H9 (cell line): ENCODE measurements around the gene PAK1. TPM values are rescaled to one million over a fixed set of nuclear protein-coding genes. Genes with fewer than 3 reads are reported as not detected.

Experiments
- DNase-seq: peaks from one replicate; pipeline ENCODE4 v3.0.0-alpha.2; 2017
- H2AFZ ChIP-seq: one replicate; pipeline ENCODE4 v1.6.1; 2013; ENCODE audit warnings: mild to moderate bottlenecking, low read length, control low read depth, moderate library complexity
- H2AK5ac ChIP-seq: 2 replicates; pipeline ENCODE4 v1.6.1; 2013; ENCODE audit warnings: low read length, control low read depth, mixed read lengths; ENCODE audit not compliant: insufficient read length
- H2BK120ac ChIP-seq: one replicate; pipeline ENCODE4 v1.6.1; 2013; ENCODE audit warnings: low read depth, mild to moderate bottlenecking, low read length, control low read depth, inconsistent platforms; ENCODE audit not compliant: poor library complexity, severe bottlenecking
- H2BK12ac ChIP-seq: 2 replicates; pipeline ENCODE4 v1.6.1; 2013; ENCODE audit warnings: low read length, control low read depth, mixed read lengths, low read depth; ENCODE audit not compliant: insufficient read length
- H2BK15ac ChIP-seq: 2 replicates; pipeline ENCODE4 v1.6.1; 2013; ENCODE audit warnings: low read depth, low read length, control low read depth
- H2BK20ac ChIP-seq: one replicate; pipeline ENCODE4 v1.6.1; 2013; ENCODE audit warnings: low read depth, mild to moderate bottlenecking, low read length, control low read depth, inconsistent platforms; ENCODE audit not compliant: poor library complexity, severe bottlenecking
- H2BK5ac ChIP-seq: 2 replicates; pipeline ENCODE4 v1.6.1; 2013; ENCODE audit warnings: low read length, control low read depth, mixed read lengths; ENCODE audit not compliant: insufficient read length
- H3K14ac ChIP-seq: 2 replicates; pipeline ENCODE4 v1.6.1; 2013; ENCODE audit warnings: low read length, control low read depth; ENCODE audit not compliant: insufficient read depth
- H3K18ac ChIP-seq: 2 replicates; pipeline ENCODE4 v1.6.1; 2013; ENCODE audit warnings: low read depth, mild to moderate bottlenecking, mixed read lengths, low read length, control low read depth; ENCODE audit not compliant: insufficient read length
- H3K23ac ChIP-seq: 2 replicates; pipeline ENCODE4 v1.6.1; 2013; ENCODE audit warnings: low read length, control low read depth, mixed read lengths, low read depth; ENCODE audit not compliant: insufficient read length
- H3K23me2 ChIP-seq: 2 replicates; pipeline ENCODE4 v1.6.1; 2013; ENCODE audit warnings: low read depth, mild to moderate bottlenecking, mixed read lengths, low read length, control low read depth; ENCODE audit not compliant: insufficient read length, poor library complexity, severe bottlenecking
- H3K27ac ChIP-seq: 2 replicates; pipeline ENCODE4 v1.5.1; 2013; ENCODE audit warnings: low read length, control low read depth, mixed read lengths, low read depth; ENCODE audit not compliant: insufficient read length
- H3K27me3 ChIP-seq: 2 replicates; pipeline ENCODE4 v1.6.1; 2013; ENCODE audit warnings: low read length, control low read depth, inconsistent platforms; ENCODE audit not compliant: insufficient read depth
- H3K4ac ChIP-seq: 2 replicates; pipeline ENCODE4 v1.6.1; 2013; ENCODE audit warnings: low read depth, mild to moderate bottlenecking, control low read depth, inconsistent platforms, low read length, moderate library complexity
- H3K4me1 ChIP-seq: 2 replicates; pipeline ENCODE4 v1.6.1; 2013; ENCODE audit warnings: low read length, control low read depth, inconsistent platforms; ENCODE audit not compliant: insufficient read depth
- H3K4me2 ChIP-seq: 2 replicates; pipeline ENCODE4 v1.6.1; 2013; ENCODE audit warnings: low read length, control low read depth, mixed read lengths; ENCODE audit not compliant: insufficient read length, insufficient read depth
- H3K56ac ChIP-seq: 2 replicates; pipeline ENCODE4 v1.6.1; 2013; ENCODE audit warnings: low read depth, mild to moderate bottlenecking, mixed read lengths, low read length, control low read depth; ENCODE audit not compliant: insufficient read length
- H3K79me1 ChIP-seq: 2 replicates; pipeline ENCODE4 v1.6.1; 2013; ENCODE audit warnings: low read depth, mild to moderate bottlenecking, moderate library complexity, low read length, control low read depth, inconsistent platforms; ENCODE audit not compliant: insufficient read depth, poor library complexity, severe bottlenecking
- H3K79me2 ChIP-seq: 2 replicates; pipeline ENCODE4 v1.6.1; 2013; ENCODE audit warnings: low read length, control low read depth, inconsistent platforms; ENCODE audit not compliant: insufficient read depth
- H3K9ac ChIP-seq: 2 replicates; pipeline ENCODE4 v1.6.1; 2013; ENCODE audit warnings: low read length, control low read depth, mixed read lengths; ENCODE audit not compliant: insufficient read length; ENCODE audit errors: extremely low read depth
- H3K9me3 ChIP-seq: one replicate; pipeline ENCODE4 v1.6.1; 2013; ENCODE audit warnings: low read depth, low read length, inconsistent platforms; ENCODE audit not compliant: control insufficient read depth
- H3T11ph ChIP-seq: one replicate; pipeline ENCODE4 v1.6.1; 2013; ENCODE audit warnings: mild to moderate bottlenecking, low read length, control low read depth, inconsistent platforms
- H4K20me1 ChIP-seq: one replicate; pipeline ENCODE4 v1.6.1; 2013; ENCODE audit not compliant: control insufficient read depth, insufficient read length, insufficient read depth
- H4K5ac ChIP-seq: 2 replicates; pipeline ENCODE4 v1.6.1; 2013; ENCODE audit warnings: low read depth, mild to moderate bottlenecking, mixed read lengths, low read length, control low read depth; ENCODE audit not compliant: insufficient read length
- H4K8ac ChIP-seq: replicated peaks from 2 replicates; pipeline ENCODE4 v1.6.1; 2013; ENCODE audit warnings: low read length, control low read depth, mixed read lengths, low read depth; ENCODE audit not compliant: insufficient read length
- H4K91ac ChIP-seq: 2 replicates; pipeline ENCODE4 v1.6.1; 2013; ENCODE audit warnings: low read depth, mild to moderate bottlenecking, moderate library complexity, mixed read lengths, low read length, control low read depth; ENCODE audit not compliant: insufficient read length
- H3K27ac Mint-ChIP-seq, 3 experiments: 2 replicates in 2 of 3; 3 replicates in 1 of 3; pipeline ENCODE4 v1.8.0; 2020 to 2021; ENCODE audit warnings: mixed read lengths in 3 of 3, mild to moderate bottlenecking in 1 of 3, moderate library complexity in 1 of 3
- H3K27me3 Mint-ChIP-seq: 2 replicates; pipeline ENCODE4 v1.8.0; 2021; ENCODE audit warnings: low read depth, mild to moderate bottlenecking, moderate library complexity, mixed read lengths
- H3K36me3 Mint-ChIP-seq, 3 experiments: 2 replicates in 2 of 3; 3 replicates in 1 of 3; pipeline ENCODE4 v1.8.0; 2020 to 2021; ENCODE audit warnings: low read depth in 3 of 3, mixed read lengths in 3 of 3; ENCODE audit not compliant: insufficient read depth in 1 of 3
- H3K4me1 Mint-ChIP-seq, 2 experiments: 2 replicates each; pipeline ENCODE4 v1.8.0; 2020; ENCODE audit warnings: mixed read lengths in 2 of 2
- H3K4me3 Mint-ChIP-seq, 2 experiments: 2 replicates in 1 of 2; 3 replicates in 1 of 2; pipeline ENCODE4 v1.8.0; 2020 to 2021; ENCODE audit warnings: mild to moderate bottlenecking in 2 of 2, mixed read lengths in 2 of 2, moderate library complexity in 1 of 2
- H3K9me3 Mint-ChIP-seq, 2 experiments: 2 replicates in 1 of 2; 3 replicates in 1 of 2; pipeline ENCODE4 v1.8.0; 2020; ENCODE audit warnings: mild to moderate bottlenecking in 2 of 2, mixed read lengths in 2 of 2, moderate library complexity in 1 of 2
- WGBS: extraction: QIAGEN DNeasy Blood & Tissue Kit; methylation state at CpG from one replicate; pipeline ENCODE4 v1.1.7; 2013; ENCODE audit warnings: missing lambda C conversion rate, low lambda C conversion rate, mixed read lengths; ENCODE audit not compliant: insufficient read length; ENCODE audit errors: extremely low coverage; 5-methylcytosine and 5-hydroxymethylcytosine counted together
- total RNA-seq: library from RNA; stranded (reverse); gene quantifications from 2 replicates; pipeline ENCODE4 v1.2.1, GENCODE V29; 2021
- TF ChIP-seq, protein P1 (sequence below): fragments of 200-600 bp; sonication (generic); conservative IDR thresholded peaks from 3 replicates; pipeline ENCODE4 v1.8.0; 2021; ENCODE audit warnings: antibody characterized with exemption, mild to moderate bottlenecking

PAK1 gene
- total RNA-seq, 1 experiment from 2014 or later, result 122 TPM

DNA sequence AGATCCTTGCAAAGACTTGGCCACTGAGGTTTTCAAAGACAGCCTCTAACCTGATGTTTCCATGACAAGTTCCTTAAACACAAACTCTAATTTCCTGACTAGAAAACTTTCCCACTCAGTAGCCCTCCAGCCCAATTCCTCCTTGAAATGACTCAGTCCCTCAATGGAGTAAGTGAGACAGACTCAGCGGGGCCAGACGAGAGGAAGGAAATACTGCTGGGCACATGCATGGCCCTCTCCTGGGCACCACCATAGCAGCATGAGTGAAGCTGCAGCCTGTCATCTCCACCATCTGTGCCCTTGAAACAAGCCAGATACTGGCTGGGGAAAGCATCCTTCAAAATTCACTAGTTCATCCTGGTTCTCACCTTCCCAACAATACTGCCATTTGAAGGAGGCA lies 96.2 kb downstream of the PAK1 start:
- DNase-seq, result no peak
- no peak overlapping the region for H2BK120ac ChIP-seq
- no peaks in the 10 kb centered on the region for H3K27me3 ChIP-seq
- Mint-ChIP-seq H3K27ac (peak overlapping the region in 2 of 3 experiments; percentile 68 to 77; a peak in 3 of 7 replicates), H3K36me3 (peaks cover 29 to 58% (median 56%) of the 10 kb centered on the region in 3 experiments; a peak in 6 of 7 replicates), H3K4me3 (no peak overlapping the region), H3K27me3 (no peaks in the 10 kb centered on the region), H3K4me1 (no peaks in the 10 kb centered on the region; a peak in 1 of 4 replicates), H3K9me3 (no peaks in the 10 kb centered on the region)
- H3K4me2 ChIP-seq, result no peak overlapping the region
- no peak overlapping the region for H3T11ph ChIP-seq
- H3K14ac ChIP-seq, result no peak overlapping the region
- H4K91ac ChIP-seq, result no peak overlapping the region
- H4K20me1 ChIP-seq, result no peaks in the 10 kb centered on the region
- H2BK5ac ChIP-seq, result no peak overlapping the region
- no peaks in the 10 kb centered on the region for H3K23me2 ChIP-seq
- H2AK5ac ChIP-seq, result no peak overlapping the region
- no peak overlapping the region for H3K9ac ChIP-seq
- H3K79me1 ChIP-seq, result peaks cover 3% of the 10 kb centered on the region
- TF ChIP-seq, protein P1, sequence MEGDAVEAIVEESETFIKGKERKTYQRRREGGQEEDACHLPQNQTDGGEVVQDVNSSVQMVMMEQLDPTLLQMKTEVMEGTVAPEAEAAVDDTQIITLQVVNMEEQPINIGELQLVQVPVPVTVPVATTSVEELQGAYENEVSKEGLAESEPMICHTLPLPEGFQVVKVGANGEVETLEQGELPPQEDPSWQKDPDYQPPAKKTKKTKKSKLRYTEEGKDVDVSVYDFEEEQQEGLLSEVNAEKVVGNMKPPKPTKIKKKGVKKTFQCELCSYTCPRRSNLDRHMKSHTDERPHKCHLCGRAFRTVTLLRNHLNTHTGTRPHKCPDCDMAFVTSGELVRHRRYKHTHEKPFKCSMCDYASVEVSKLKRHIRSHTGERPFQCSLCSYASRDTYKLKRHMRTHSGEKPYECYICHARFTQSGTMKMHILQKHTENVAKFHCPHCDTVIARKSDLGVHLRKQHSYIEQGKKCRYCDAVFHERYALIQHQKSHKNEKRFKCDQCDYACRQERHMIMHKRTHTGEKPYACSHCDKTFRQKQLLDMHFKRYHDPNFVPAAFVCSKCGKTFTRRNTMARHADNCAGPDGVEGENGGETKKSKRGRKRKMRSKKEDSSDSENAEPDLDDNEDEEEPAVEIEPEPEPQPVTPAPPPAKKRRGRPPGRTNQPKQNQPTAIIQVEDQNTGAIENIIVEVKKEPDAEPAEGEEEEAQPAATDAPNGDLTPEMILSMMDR, result no peak
- no peak overlapping the region for H4K5ac ChIP-seq
- no peak overlapping the region for H2AFZ ChIP-seq
- H3K18ac ChIP-seq, result no peak overlapping the region
- no peaks in the 10 kb centered on the region for H3K9me3 ChIP-seq
- no peak overlapping the region for H3K4ac ChIP-seq
- no peak overlapping the region for H3K23ac ChIP-seq
- H2BK12ac ChIP-seq, result no peak overlapping the region
- no peak overlapping the region for H3K56ac ChIP-seq
- no peaks in the 10 kb centered on the region for H3K79me2 ChIP-seq
- H2BK20ac ChIP-seq, result no peak overlapping the region
- no peak overlapping the region for H3K27ac ChIP-seq
- WGBS, result no CpG with 5 or more reads among the region's 2 CpGs
- H4K8ac ChIP-seq, result no peak overlapping the region
- H3K4me1 ChIP-seq, result no peaks in the 10 kb centered on the region
- no peak overlapping the region for H2BK15ac ChIP-seq
